ENCODE results near the gene TFCP2. TPM values are rescaled to one million over a fixed set of nuclear protein-coding genes. Genes with fewer than 3 reads are reported as not detected.

Gene TFCP2
- total RNA-seq, 3 donors from 2014 or later = 32.9 to 33.7 (median 33.1) TPM

- H3K4me1 Mint-ChIP-seq (ENCODE audit: low read depth) = peaks cover 18% of the 10 kb centered on the region
- no peaks in the 10 kb centered on the region for H3K9me3 Mint-ChIP-seq
- H3K27me3 Mint-ChIP-seq (ENCODE audit: low read depth) = no peaks in the 10 kb centered on the region
- DNase-seq = no peak
- no peak overlapping the region for H3K4me3 Mint-ChIP-seq
- ATAC-seq = peak; percentile 25 to 75
- H3K36me3 Mint-ChIP-seq (ENCODE audit: insufficient read depth) = peaks cover 1% of the 10 kb centered on the region
Observed at GRCh38 chr12:51202718-51203117, 29.8 kb upstream of the TFCP2 start.

GRCh38 chr12:51200806-51201205, 27.9 kb upstream of the TFCP2 start:
- no peaks in the 10 kb centered on the region for H3K27me3 Mint-ChIP-seq (ENCODE audit: low read depth)
- H3K9me3 Mint-ChIP-seq = no peaks in the 10 kb centered on the region
- DNase-seq = no peak
- H3K4me3 Mint-ChIP-seq = no peak overlapping the region
- no peak for ATAC-seq
- H3K4me1 Mint-ChIP-seq (ENCODE audit: low read depth) = peaks cover 18% of the 10 kb centered on the region
- no peaks in the 10 kb centered on the region for H3K36me3 Mint-ChIP-seq (ENCODE audit: insufficient read depth)

GRCh38 chr12:51200156-51200555, 27.2 kb upstream of the TFCP2 start:
- Mint-ChIP-seq H3K4me3 (no peak overlapping the region), H3K27me3 (ENCODE audit: low read depth) (no peaks in the 10 kb centered on the region), H3K9me3 (no peaks in the 10 kb centered on the region), H3K36me3 (ENCODE audit: insufficient read depth) (no peaks in the 10 kb centered on the region), H3K4me1 (ENCODE audit: low read depth) (peaks cover 18% of the 10 kb centered on the region)
- no peak for ATAC-seq
- no peak for DNase-seq

- Mint-ChIP-seq H3K4me1 (ENCODE audit: low read depth) (peaks cover 18% of the 10 kb centered on the region), H3K9me3 (no peaks in the 10 kb centered on the region), H3K27me3 (ENCODE audit: low read depth) (no peaks in the 10 kb centered on the region), H3K4me3 (no peak overlapping the region), H3K36me3 (ENCODE audit: insufficient read depth) (no peaks in the 10 kb centered on the region)
- DNase-seq (no peak), ATAC-seq (no peak)
Observed at GRCh38 chr12:51199366-51199945, 26.5 kb upstream of the TFCP2 start.

- H3K36me3 Mint-ChIP-seq (ENCODE audit: insufficient read depth) = no peaks in the 10 kb centered on the region
- H3K9me3 Mint-ChIP-seq = no peaks in the 10 kb centered on the region
- no peak for DNase-seq
Observed at GRCh38 chr12:51198568-51199365, 25.8 kb upstream of the TFCP2 start.

GRCh38 chr12:51197736-51198567, 25.0 kb upstream of the TFCP2 start:
- H3K4me3 Mint-ChIP-seq = no peak overlapping the region
- DNase-seq (no peak), ATAC-seq (no peak)
- no peaks in the 10 kb centered on the region for H3K27me3 Mint-ChIP-seq (ENCODE audit: low read depth)
- H3K36me3 Mint-ChIP-seq (ENCODE audit: insufficient read depth) = no peaks in the 10 kb centered on the region
- peaks cover 10% of the 10 kb centered on the region for H3K4me1 Mint-ChIP-seq (ENCODE audit: low read depth)
- no peaks in the 10 kb centered on the region for H3K9me3 Mint-ChIP-seq

More at GRCh38 chr12:51198568-51199365, 25.8 kb upstream of the TFCP2 start:
- H3K4me3 Mint-ChIP-seq = no peak overlapping the region
- peaks cover 17% of the 10 kb centered on the region for H3K4me1 Mint-ChIP-seq (ENCODE audit: low read depth)
- H3K27me3 Mint-ChIP-seq (ENCODE audit: low read depth) = no peaks in the 10 kb centered on the region
- no peak for ATAC-seq

GRCh38 chr12:51196547-51196946, 23.6 kb upstream of the TFCP2 start:
- Mint-ChIP-seq H3K4me3 (no peak overlapping the region), H3K4me1 (ENCODE audit: low read depth) (peaks cover 5% of the 10 kb centered on the region), H3K9me3 (no peaks in the 10 kb centered on the region), H3K36me3 (ENCODE audit: insufficient read depth) (peaks cover 5% of the 10 kb centered on the region), H3K27me3 (ENCODE audit: low read depth) (no peaks in the 10 kb centered on the region)
- no peak for DNase-seq
- ATAC-seq = no peak

- H3K4me3 Mint-ChIP-seq = no peak overlapping the region
- DNase-seq = no peak
- H3K36me3 Mint-ChIP-seq (ENCODE audit: insufficient read depth) = peaks cover 7% of the 10 kb centered on the region
- ATAC-seq = no peak
- H3K4me1 Mint-ChIP-seq (ENCODE audit: low read depth) = no peaks in the 10 kb centered on the region
- H3K9me3 Mint-ChIP-seq = no peaks in the 10 kb centered on the region
- no peaks in the 10 kb centered on the region for H3K27me3 Mint-ChIP-seq (ENCODE audit: low read depth)
Observed at GRCh38 chr12:51195841-51196240, 22.9 kb upstream of the TFCP2 start.

GRCh38 chr12:51192284-51192671, 19.3 kb upstream of the TFCP2 start:
- Mint-ChIP-seq H3K9me3 (no peaks in the 10 kb centered on the region), H3K4me3 (no peak overlapping the region), H3K4me1 (ENCODE audit: low read depth) (no peaks in the 10 kb centered on the region), H3K27me3 (ENCODE audit: low read depth) (no peaks in the 10 kb centered on the region), H3K36me3 (ENCODE audit: insufficient read depth) (peaks cover 12% of the 10 kb centered on the region)
- ATAC-seq = no peak
- DNase-seq = no peak

GRCh38 chr12:51191516-51192283, 18.8 kb upstream of the TFCP2 start:
- H3K27me3 Mint-ChIP-seq (ENCODE audit: low read depth) = no peaks in the 10 kb centered on the region
- ATAC-seq (no peak), DNase-seq (no peak)
- no peaks in the 10 kb centered on the region for H3K9me3 Mint-ChIP-seq
- H3K4me3 Mint-ChIP-seq = no peak overlapping the region
- no peaks in the 10 kb centered on the region for H3K4me1 Mint-ChIP-seq (ENCODE audit: low read depth)
- peaks cover 12% of the 10 kb centered on the region for H3K36me3 Mint-ChIP-seq (ENCODE audit: insufficient read depth)

GRCh38 chr12:51190820-51191219, 17.9 kb upstream of the TFCP2 start:
- Mint-ChIP-seq H3K36me3 (ENCODE audit: insufficient read depth) (peaks cover 12% of the 10 kb centered on the region), H3K4me1 (ENCODE audit: low read depth) (no peaks in the 10 kb centered on the region), H3K4me3 (no peak overlapping the region), H3K27me3 (ENCODE audit: low read depth) (no peaks in the 10 kb centered on the region), H3K9me3 (no peaks in the 10 kb centered on the region)
- no peak for DNase-seq
- no peak for ATAC-seq

GRCh38 chr12:51189790-51190355, 16.9 kb upstream of the TFCP2 start:
- no peak for DNase-seq
- H3K27me3 Mint-ChIP-seq (ENCODE audit: low read depth) = no peaks in the 10 kb centered on the region

GRCh38 chr12:51188359-51189051, 15.6 kb upstream of the TFCP2 start:
- Mint-ChIP-seq H3K36me3 (ENCODE audit: insufficient read depth) (peaks cover 12% of the 10 kb centered on the region), H3K9me3 (no peaks in the 10 kb centered on the region), H3K4me3 (no peak overlapping the region), H3K4me1 (ENCODE audit: low read depth) (no peaks in the 10 kb centered on the region), H3K27me3 (ENCODE audit: low read depth) (no peaks in the 10 kb centered on the region)
- ATAC-seq (no peak), DNase-seq (no peak)

More at GRCh38 chr12:51189790-51190355, 16.9 kb upstream of the TFCP2 start:
- no peaks in the 10 kb centered on the region for H3K9me3 Mint-ChIP-seq
- ATAC-seq = no peak
- H3K36me3 Mint-ChIP-seq (ENCODE audit: insufficient read depth) = peaks cover 12% of the 10 kb centered on the region
- H3K4me3 Mint-ChIP-seq = no peak overlapping the region
- no peaks in the 10 kb centered on the region for H3K4me1 Mint-ChIP-seq (ENCODE audit: low read depth)
